Measurements from ENCODE around the gene MSL3B.

MSL3B gene

DNA sequence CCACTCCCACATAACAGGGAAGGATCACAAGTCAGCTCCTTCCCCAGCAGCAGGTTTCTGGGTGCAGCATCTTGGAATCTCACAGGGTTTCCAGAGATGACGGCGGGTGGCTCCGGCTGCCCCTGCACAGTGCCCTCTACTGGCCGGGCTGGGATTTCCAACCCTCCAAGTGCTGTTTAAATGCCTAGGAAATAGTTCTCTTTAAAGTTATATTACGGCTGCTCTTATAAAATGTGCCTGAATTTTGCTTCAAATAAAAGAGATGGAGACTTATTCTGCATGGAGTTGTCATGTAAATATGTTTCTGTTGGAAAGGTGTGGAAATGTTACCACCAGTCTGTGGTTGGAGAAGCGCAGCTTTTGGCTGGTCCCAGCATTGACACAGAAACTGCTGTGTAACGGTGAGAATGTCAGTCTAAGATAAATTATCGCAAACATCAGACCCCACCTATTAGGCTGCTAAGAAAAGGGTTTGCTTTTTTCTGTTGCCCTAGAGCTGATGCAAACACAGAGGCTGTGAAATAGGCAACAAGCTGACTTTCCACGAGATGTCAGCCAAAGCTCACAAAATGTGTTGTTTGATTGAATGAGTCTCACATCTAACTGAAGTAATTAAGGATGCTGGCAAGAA, 10.6 kb downstream of the MSL3B start:
- ATAC-seq = no peak

DNA sequence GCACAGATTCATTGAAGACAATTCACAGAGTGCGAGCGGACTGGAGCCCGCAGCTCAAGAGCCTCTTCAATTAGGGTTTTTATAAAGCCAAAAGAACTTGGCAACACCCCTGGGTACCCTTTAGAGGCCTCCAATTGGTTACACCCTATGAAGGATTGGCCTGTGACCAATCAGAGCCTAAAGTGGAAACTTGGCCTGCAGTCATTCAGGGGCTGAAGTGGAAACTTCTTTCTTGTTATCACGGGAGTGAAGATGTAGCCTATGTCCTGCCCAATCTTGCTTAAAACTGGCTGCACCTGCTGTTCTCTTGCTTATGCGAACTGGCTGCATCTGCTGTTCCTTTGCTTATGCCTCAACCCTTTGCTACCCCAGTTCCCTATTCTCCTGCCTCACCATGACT, 12.0 kb downstream of the MSL3B start:
- ATAC-seq = no peak
- TF ChIP-seq ZNF70 (CRISPR knock-in tag; IDR thresholded peaks at IDR 0.05) = no peak
- no peak for TF ChIP-seq RARB (CRISPR knock-in tag; IDR thresholded peaks at IDR 0.05)

More for the DNA sequence above, 10.6 kb downstream of the MSL3B start:
- TF ChIP-seq, protein P1, sequence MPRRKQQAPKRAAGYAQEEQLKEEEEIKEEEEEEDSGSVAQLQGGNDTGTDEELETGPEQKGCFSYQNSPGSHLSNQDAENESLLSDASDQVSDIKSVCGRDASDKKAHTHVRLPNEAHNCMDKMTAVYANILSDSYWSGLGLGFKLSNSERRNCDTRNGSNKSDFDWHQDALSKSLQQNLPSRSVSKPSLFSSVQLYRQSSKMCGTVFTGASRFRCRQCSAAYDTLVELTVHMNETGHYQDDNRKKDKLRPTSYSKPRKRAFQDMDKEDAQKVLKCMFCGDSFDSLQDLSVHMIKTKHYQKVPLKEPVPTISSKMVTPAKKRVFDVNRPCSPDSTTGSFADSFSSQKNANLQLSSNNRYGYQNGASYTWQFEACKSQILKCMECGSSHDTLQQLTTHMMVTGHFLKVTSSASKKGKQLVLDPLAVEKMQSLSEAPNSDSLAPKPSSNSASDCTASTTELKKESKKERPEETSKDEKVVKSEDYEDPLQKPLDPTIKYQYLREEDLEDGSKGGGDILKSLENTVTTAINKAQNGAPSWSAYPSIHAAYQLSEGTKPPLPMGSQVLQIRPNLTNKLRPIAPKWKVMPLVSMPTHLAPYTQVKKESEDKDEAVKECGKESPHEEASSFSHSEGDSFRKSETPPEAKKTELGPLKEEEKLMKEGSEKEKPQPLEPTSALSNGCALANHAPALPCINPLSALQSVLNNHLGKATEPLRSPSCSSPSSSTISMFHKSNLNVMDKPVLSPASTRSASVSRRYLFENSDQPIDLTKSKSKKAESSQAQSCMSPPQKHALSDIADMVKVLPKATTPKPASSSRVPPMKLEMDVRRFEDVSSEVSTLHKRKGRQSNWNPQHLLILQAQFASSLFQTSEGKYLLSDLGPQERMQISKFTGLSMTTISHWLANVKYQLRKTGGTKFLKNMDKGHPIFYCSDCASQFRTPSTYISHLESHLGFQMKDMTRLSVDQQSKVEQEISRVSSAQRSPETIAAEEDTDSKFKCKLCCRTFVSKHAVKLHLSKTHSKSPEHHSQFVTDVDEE (CRISPR knock-in tag; IDR thresholded peaks at IDR 0.05) = no peak
- TF ChIP-seq ZNF8 (CRISPR knock-in tag; IDR thresholded peaks at IDR 0.05) (no peak), ISL1 (CRISPR knock-in tag; IDR thresholded peaks at IDR 0.05) (no peak), ESRRG (CRISPR knock-in tag; IDR thresholded peaks at IDR 0.05) (no peak), ZNF565 (CRISPR knock-in tag; conservative IDR thresholded peaks at IDR 0.05; ENCODE audit: low read depth) (no peak), ZNF70 (CRISPR knock-in tag; IDR thresholded peaks at IDR 0.05) (no peak), RARB (CRISPR knock-in tag; IDR thresholded peaks at IDR 0.05) (no peak), PPARA (CRISPR knock-in tag; IDR thresholded peaks at IDR 0.05; ENCODE audit: borderline replicate concordance) (no peak), GLIS3 (CRISPR knock-in tag; IDR thresholded peaks at IDR 0.05) (no peak), SNAI2 (CRISPR knock-in tag; IDR thresholded peaks at IDR 0.05) (no peak), OSR1 (CRISPR knock-in tag; IDR thresholded peaks at IDR 0.05) (no peak), BACH2 (CRISPR knock-in tag; IDR thresholded peaks at IDR 0.05; ENCODE audit: borderline replicate concordance) (no peak)
- TF ChIP-seq, protein P2, sequence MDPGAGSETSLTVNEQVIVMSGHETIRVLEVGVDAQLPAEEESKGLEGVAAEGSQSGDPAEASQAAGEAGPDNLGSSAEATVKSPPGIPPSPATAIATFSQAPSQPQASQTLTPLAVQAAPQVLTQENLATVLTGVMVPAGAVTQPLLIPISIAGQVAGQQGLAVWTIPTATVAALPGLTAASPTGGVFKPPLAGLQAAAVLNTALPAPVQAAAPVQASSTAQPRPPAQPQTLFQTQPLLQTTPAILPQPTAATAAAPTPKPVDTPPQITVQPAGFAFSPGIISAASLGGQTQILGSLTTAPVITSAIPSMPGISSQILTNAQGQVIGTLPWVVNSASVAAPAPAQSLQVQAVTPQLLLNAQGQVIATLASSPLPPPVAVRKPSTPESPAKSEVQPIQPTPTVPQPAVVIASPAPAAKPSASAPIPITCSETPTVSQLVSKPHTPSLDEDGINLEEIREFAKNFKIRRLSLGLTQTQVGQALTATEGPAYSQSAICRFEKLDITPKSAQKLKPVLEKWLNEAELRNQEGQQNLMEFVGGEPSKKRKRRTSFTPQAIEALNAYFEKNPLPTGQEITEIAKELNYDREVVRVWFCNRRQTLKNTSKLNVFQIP (CRISPR knock-in tag; IDR thresholded peaks at IDR 0.05; ENCODE audit: borderline replicate concordance, low read depth) = no peak
- TF ChIP-seq, protein P3, sequence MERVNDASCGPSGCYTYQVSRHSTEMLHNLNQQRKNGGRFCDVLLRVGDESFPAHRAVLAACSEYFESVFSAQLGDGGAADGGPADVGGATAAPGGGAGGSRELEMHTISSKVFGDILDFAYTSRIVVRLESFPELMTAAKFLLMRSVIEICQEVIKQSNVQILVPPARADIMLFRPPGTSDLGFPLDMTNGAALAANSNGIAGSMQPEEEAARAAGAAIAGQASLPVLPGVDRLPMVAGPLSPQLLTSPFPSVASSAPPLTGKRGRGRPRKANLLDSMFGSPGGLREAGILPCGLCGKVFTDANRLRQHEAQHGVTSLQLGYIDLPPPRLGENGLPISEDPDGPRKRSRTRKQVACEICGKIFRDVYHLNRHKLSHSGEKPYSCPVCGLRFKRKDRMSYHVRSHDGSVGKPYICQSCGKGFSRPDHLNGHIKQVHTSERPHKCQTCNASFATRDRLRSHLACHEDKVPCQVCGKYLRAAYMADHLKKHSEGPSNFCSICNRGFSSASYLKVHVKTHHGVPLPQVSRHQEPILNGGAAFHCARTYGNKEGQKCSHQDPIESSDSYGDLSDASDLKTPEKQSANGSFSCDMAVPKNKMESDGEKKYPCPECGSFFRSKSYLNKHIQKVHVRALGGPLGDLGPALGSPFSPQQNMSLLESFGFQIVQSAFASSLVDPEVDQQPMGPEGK (CRISPR knock-in tag; IDR thresholded peaks at IDR 0.05; ENCODE audit: borderline replicate concordance) = no peak

DNA sequence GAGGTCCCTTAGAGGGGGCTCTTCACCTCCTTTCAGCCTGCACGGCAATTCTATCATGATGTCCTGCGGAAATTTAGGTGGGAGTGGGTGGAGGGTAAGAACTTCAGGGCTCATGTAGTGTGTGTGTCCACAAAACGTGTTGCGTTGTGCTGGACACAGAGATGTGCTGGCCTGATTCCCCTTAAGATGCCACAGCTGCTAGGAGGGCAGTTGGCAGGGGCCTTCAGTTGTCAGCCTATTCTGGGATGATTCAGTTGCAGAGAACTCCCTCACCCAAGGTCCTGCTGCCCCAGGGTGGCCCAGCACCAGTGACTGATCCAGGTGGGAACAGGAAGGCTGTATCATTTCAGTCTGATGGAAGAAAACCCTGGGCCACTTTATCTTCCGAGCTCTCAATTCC, 12.8 kb downstream of the MSL3B start:
- no peak for ATAC-seq
- TF ChIP-seq ZNF565 (CRISPR knock-in tag; conservative IDR thresholded peaks at IDR 0.05; ENCODE audit: low read depth) (no peak), SNAI2 (CRISPR knock-in tag; IDR thresholded peaks at IDR 0.05) (no peak), PPARA (CRISPR knock-in tag; IDR thresholded peaks at IDR 0.05; ENCODE audit: borderline replicate concordance) (no peak), BACH2 (CRISPR knock-in tag; IDR thresholded peaks at IDR 0.05; ENCODE audit: borderline replicate concordance) (no peak), OSR1 (CRISPR knock-in tag; IDR thresholded peaks at IDR 0.05) (no peak), GLIS3 (CRISPR knock-in tag; IDR thresholded peaks at IDR 0.05) (no peak), ZNF8 (CRISPR knock-in tag; IDR thresholded peaks at IDR 0.05) (no peak), ZFP30 (CRISPR knock-in tag; IDR thresholded peaks at IDR 0.05) (no peak), TCF4 (CRISPR knock-in tag; IDR thresholded peaks at IDR 0.05; ENCODE audit: borderline replicate concordance) (no peak), ARNTL (CRISPR knock-in tag; IDR thresholded peaks at IDR 0.05; ENCODE audit: borderline replicate concordance, low read depth) (no peak), ESRRG (CRISPR knock-in tag; IDR thresholded peaks at IDR 0.05) (no peak), TOX (CRISPR knock-in tag; IDR thresholded peaks at IDR 0.05; ENCODE audit: borderline replicate concordance) (no peak), ZC3H10 (CRISPR knock-in tag; IDR thresholded peaks at IDR 0.05) (no peak)
- TF ChIP-seq, protein P4, sequence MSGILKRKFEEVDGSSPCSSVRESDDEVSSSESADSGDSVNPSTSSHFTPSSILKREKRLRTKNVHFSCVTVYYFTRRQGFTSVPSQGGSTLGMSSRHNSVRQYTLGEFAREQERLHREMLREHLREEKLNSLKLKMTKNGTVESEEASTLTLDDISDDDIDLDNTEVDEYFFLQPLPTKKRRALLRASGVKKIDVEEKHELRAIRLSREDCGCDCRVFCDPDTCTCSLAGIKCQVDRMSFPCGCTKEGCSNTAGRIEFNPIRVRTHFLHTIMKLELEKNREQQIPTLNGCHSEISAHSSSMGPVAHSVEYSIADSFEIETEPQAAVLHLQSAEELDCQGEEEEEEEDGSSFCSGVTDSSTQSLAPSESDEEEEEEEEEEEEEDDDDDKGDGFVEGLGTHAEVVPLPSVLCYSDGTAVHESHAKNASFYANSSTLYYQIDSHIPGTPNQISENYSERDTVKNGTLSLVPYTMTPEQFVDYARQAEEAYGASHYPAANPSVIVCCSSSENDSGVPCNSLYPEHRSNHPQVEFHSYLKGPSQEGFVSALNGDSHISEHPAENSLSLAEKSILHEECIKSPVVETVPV (CRISPR knock-in tag; IDR thresholded peaks at IDR 0.05) = no peak
- TF ChIP-seq, protein P3 (CRISPR knock-in tag; IDR thresholded peaks at IDR 0.05; ENCODE audit: borderline replicate concordance) = no peak
- TF ChIP-seq, protein P2 (CRISPR knock-in tag; IDR thresholded peaks at IDR 0.05; ENCODE audit: borderline replicate concordance, low read depth) = no peak

Measured in SK-N-SH treated with all-trans-retinoic acid at 6 μM for 48 hours (cell line).